Subcutaneous adipose tissue (tissue), 4 donors: Measurements from ENCODE around the gene LDLRAD3. TPM values are rescaled to one million over a fixed set of nuclear protein-coding genes. Genes with fewer than 3 reads are reported as not detected.

Experiments
- total RNA-seq, 4 donors: library from RNA; depleted of rRNA; stranded (reverse); fragments of >200 nt; gene quantifications; one replicate each; pipeline ENCODE4 v1.1.0, GENCODE V29; 2016
- TF ChIP-seq, protein P1 (sequence below): fragments of 450-650 bp; IDR thresholded peaks from one replicate; pipeline ENCODE4 v1.5.1; 2016; ENCODE audit warnings: low read depth, mild to moderate bottlenecking, control low read depth, antibody characterized with exemption, moderate library complexity

The LDLRAD3 gene
- total RNA-seq, 4 donors from 2014 or later, result 22.8 to 39.6 (median 29.4) TPM

DNA sequence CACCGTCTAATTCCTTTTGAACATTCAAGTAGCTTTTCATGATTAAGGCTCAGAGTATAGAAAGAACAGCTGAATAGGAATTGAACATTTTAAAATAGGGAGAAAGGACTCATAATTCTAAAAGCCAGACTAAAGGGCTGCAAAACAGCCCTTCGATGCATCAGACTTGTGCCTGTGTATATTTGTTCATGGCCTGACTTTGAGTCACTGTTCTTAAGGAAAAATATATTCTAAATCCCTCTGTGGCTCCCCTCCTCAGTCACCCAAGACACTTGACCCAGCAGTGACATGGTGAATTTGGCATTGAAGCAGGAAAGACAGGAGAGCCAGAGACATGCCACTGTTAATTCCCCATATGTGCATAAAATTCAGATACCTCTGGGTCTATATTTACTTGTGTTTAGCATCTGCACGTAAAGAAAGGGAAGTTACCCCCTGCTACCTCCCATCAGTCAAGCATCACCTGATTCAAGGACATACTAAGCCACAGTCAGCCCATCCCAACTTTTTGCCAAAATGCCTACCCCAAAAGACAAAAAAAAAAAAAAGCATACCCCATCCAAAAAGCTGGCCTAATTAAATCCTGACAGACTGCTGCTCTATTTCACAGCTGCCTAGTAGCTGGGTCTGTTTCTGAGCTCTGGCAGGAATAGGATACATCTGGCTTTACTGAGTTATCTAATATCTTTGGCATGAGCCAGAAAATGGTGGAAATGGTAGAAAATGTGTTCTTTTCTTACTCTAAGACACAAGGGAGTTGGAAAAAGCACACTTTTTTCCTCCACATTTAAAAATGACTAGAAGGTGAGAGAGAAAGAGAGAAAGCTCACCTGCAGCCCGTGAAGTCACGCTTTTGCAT, 251.9 kb downstream of the LDLRAD3 start:
- TF ChIP-seq, protein P1, sequence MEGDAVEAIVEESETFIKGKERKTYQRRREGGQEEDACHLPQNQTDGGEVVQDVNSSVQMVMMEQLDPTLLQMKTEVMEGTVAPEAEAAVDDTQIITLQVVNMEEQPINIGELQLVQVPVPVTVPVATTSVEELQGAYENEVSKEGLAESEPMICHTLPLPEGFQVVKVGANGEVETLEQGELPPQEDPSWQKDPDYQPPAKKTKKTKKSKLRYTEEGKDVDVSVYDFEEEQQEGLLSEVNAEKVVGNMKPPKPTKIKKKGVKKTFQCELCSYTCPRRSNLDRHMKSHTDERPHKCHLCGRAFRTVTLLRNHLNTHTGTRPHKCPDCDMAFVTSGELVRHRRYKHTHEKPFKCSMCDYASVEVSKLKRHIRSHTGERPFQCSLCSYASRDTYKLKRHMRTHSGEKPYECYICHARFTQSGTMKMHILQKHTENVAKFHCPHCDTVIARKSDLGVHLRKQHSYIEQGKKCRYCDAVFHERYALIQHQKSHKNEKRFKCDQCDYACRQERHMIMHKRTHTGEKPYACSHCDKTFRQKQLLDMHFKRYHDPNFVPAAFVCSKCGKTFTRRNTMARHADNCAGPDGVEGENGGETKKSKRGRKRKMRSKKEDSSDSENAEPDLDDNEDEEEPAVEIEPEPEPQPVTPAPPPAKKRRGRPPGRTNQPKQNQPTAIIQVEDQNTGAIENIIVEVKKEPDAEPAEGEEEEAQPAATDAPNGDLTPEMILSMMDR, result no peak

DNA sequence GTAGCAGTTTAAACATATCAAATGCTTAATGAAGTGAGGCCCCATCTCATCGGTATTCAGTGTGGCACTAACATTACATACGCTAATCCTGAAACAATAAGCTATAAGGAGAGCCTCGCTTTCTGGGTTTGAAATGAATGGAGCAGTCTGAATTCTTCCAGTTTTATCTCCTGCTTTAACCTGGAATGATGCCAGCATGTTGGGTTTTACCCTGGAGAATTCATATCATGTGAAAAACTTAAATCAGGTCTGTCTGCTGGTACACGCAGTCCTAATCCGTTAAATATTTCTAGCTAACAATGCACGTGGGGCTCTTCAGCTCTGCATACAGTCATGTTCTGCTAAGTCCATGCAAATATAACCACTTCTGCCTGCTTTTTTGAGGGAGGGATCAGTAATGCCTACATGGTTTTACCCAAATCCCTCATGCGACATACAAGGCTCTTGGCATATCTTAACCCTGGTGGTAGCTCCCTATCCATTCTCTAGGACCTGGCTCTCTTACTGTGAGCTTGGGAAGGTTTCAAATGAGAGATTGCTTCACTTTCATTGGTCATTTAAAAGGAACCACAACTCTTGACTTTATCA, 252.6 kb downstream of the LDLRAD3 start:
- TF ChIP-seq, protein P1, result no peak

DNA sequence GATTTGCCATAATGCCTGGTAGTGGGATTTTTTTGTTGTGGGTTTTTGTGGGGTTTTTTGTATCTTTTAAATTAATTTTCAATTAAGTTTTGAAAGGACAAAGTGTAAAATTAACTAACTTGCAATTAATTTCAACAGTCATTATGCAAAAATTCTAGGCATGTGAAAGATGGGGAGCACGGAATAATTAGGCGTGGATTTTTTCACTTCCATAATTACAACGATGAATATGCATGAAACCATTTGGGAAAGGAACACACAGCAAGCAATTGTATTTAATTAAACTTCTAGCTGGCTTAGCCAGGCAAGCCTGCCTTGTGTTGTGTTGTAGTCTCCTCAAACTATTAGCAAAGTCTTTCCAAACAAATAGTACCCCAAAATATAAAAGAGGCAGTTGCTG, 257.5 kb downstream of the LDLRAD3 start:
- TF ChIP-seq, protein P1, result no peak

DNA sequence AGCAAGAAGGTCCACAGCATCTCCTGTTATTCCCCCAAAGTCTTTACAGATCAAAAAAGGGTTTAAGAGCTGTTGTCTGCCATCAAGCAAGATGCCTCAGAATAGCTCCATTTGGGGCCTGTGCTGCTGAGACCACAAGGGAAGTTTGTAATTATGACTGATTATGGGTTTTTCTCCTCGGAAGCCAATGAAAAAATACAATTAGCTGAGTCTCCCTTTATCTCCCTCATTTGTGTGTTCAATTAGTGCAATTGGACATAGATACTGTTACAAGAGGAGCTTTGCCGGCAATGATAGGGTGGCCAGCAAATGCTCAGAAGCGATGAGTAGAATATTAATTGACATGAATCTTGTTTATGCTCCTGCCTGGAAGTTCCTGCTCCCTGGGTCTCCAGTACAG, 261.7 kb downstream of the LDLRAD3 start:
- TF ChIP-seq, protein P1, result no peak

DNA sequence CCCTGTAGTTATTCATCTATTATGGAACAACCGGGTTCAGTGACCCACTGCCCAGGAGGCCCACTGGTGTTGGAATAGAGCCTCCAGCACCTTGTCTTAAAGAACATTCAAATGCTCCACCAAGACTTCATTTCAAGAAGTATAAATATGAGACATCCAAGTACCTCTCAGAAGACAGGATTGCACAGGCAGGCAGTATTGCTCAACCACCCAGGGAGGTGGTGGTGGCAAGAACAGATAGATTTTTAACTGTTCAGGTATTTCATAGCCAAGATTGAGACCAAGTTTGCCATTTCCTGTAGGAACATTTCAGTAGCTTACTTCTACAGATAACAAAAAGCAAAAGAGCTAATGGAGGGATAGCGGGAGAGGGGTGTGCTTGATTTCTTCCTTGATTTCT, 266.7 kb downstream of the LDLRAD3 start:
- TF ChIP-seq, protein P1, result no peak

DNA sequence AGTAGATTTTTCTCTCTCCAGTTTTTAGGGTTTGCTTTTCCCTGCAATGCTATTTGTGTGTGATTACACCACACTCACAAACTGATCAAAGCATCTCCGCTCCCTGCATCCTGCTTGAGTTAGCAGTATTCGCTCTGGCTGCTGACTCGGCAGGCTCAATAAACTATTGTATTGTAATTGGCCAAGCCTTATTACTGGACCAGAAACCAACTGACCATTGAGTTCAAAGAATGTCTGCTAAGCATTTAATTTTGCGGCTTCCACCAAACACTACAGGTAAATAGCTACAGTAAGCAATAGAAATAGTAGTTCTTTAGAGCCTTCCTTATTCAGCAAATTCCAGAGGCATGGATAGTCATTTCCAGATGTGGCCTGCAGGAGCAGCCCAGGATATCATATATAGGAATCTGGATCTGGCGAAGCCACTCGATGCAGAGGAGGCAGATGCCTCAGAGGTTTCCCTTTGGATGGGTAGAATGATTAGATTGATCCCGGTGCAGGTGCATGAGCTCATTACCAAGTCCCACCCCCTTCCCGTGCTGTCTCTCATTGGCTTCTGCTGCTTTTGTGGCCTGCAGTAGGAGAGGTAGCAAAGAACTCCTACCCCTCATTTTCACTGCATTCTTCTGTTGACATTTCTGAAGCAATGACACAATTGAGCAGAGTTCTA, 268.0 kb downstream of the LDLRAD3 start:
- TF ChIP-seq, protein P1, result no peak
